Measurements from ENCODE around the gene SCYL3. TPM values are rescaled to one million over a fixed set of nuclear protein-coding genes. Genes with fewer than 3 reads are reported as not detected.

Gene SCYL3
- total and polyA plus RNA-seq, 2 of the 13 experiments (the other 11 are each of a cell fraction or from before 2014, with no cell fraction given) = 3.3 to 4.9 TPM

- TF ChIP-seq PLSCR1 (CRISPR knock-in tag; IDR thresholded peaks at IDR 0.05; ENCODE audit: borderline replicate concordance) = no peak
- no peak for TF ChIP-seq ZNF773 (CRISPR knock-in tag; IDR thresholded peaks at IDR 0.05; ENCODE audit: borderline replicate concordance)
- TF ChIP-seq FOXP4 (CRISPR knock-in tag; IDR thresholded peaks at IDR 0.05) = peak; percentile 21
- no peak for TF ChIP-seq CEBPZ (IDR thresholded peaks at IDR 0.05; ENCODE audit: low read length)
- TF ChIP-seq MED1 (CRISPR knock-in tag; IDR thresholded peaks at IDR 0.05) = peak; percentile 35; the same call in 1 of the 2 replicates
- peak; percentile 94 for TF ChIP-seq THAP11 (CRISPR knock-in tag; IDR thresholded peaks at IDR 0.05)
- TF ChIP-seq ZKSCAN1 (IDR thresholded peaks at IDR 0.05; ENCODE audit: low read length) = 0 out of 2 replicates have a peak, but pooled peaks have one; percentile 26
- TF ChIP-seq NFYB (CRISPR knock-in tag; IDR thresholded peaks at IDR 0.05) = peak; percentile 79
- TF ChIP-seq ZNF124 (CRISPR knock-in tag; IDR thresholded peaks at IDR 0.05) = peak; percentile 19; the same call in 1 of the 2 replicates
- TF ChIP-seq TBX2 (CRISPR knock-in tag; IDR thresholded peaks at IDR 0.05; ENCODE audit: borderline replicate concordance) = 0 out of 2 replicates have a peak, but pooled peaks have one; percentile 51
- 0 out of 2 replicates have a peak, but pooled peaks have one; percentile 8 for TF ChIP-seq ATAD3A (CRISPR knock-in tag; IDR thresholded peaks at IDR 0.05)
- TF ChIP-seq EP300 (IDR thresholded peaks at IDR 0.05; ENCODE audit: low read depth in 2 of 2, low read length in 2 of 2) = 0 out of 4 replicates have a peak, but pooled peaks of 1 of the 2 experiments have one; percentile 13
- TF ChIP-seq EP300 (CRISPR knock-in tag; IDR thresholded peaks at IDR 0.05; ENCODE audit: borderline replicate concordance) = 0 out of 2 replicates have a peak, but pooled peaks have one; percentile 26
- no peak for TF ChIP-seq ZFP36L2 (CRISPR knock-in tag; IDR thresholded peaks at IDR 0.05)
- no peak for TF ChIP-seq NFE2 (CRISPR knock-in tag; IDR thresholded peaks at IDR 0.05)
- no peak for TF ChIP-seq CC2D1A (CRISPR knock-in tag; IDR thresholded peaks at IDR 0.05)
- peak; percentile 59 for TF ChIP-seq TEAD3 (CRISPR knock-in tag; optimal IDR thresholded peaks at IDR 0.05; ENCODE audit: borderline replicate concordance)
- no peak for TF ChIP-seq SP1 (IDR thresholded peaks at IDR 0.05)
- TF ChIP-seq SP1 (CRISPR knock-in tag; IDR thresholded peaks at IDR 0.05) = peak; percentile 48
- peak; percentile 66; the same call in 1 of the 2 replicates for TF ChIP-seq HINFP (CRISPR knock-in tag; IDR thresholded peaks at IDR 0.05; ENCODE audit: low read depth)
- peak; percentile 70 for TF ChIP-seq HDAC1 (CRISPR knock-in tag; IDR thresholded peaks at IDR 0.05)
These were observed at the start of gene SCYL3 (continued) for GRCh38 chr1:169893645-169894423.

All from HepG2 (cell line).